A673 (cell line): ENCODE measurements around the gene ECM2. TPM values are rescaled to one million over a fixed set of nuclear protein-coding genes. Genes with fewer than 3 reads are reported as not detected.

Experiments
- BruUV-seq: library from RNA; stranded (reverse); fragments of 400-500 nt; replicated peaks from 2 replicates; lab custom pipeline; 2021; lab: Mats Ljungman, UMichigan
- CTCF ChIA-PET: fragments of 300-600 bp; sonication (Branson Sonifier 250); formaldehyde crosslinking; loops from one replicate; lab custom pipeline; 2022; ENCODE audit warnings: antibody characterized with exemption; lab: Charles Lee
- POLR2A ChIA-PET: fragments of 300-600 bp; sonication (Branson Sonifier 250); formaldehyde crosslinking; loops from one replicate; lab custom pipeline; 2022; ENCODE audit warnings: antibody characterized with exemption; ENCODE audit not compliant: low non-redundant PET; lab: Charles Lee
- DNase-seq: peaks from one replicate; pipeline ENCODE4 v3.0.0-alpha.2; 2015; ENCODE audit warnings: low spot score
- H3K27ac ChIP-seq: fragments of 200-600 bp; sonication (generic); 2 replicates; pipeline ENCODE4 v1.5.1; 2016; ENCODE audit warnings: mixed run types, low read depth, mild to moderate bottlenecking, mixed read lengths, antibody characterized with exemption, low read length; ENCODE audit not compliant: poor library complexity, severe bottlenecking
- H3K27me3 ChIP-seq: fragments of 200-600 bp; sonication (generic); replicated peaks from 2 replicates; pipeline ENCODE4 v1.6.1; 2017; ENCODE audit warnings: mixed run types, low read depth, mild to moderate bottlenecking, mixed read lengths, antibody characterized with exemption, low read length; ENCODE audit not compliant: insufficient read depth, poor library complexity
- H3K36me3 ChIP-seq: fragments of 200-600 bp; sonication (generic); 2 replicates; pipeline ENCODE4 v1.6.1; 2016; ENCODE audit warnings: mixed run types, mild to moderate bottlenecking, mixed read lengths, antibody characterized with exemption, low read length; ENCODE audit not compliant: insufficient read depth, poor library complexity, severe bottlenecking
- H3K4me1 ChIP-seq: fragments of 200-600 bp; sonication (generic); 2 replicates; pipeline ENCODE4 v1.6.1; 2017; ENCODE audit warnings: mixed run types, mild to moderate bottlenecking, mixed read lengths, antibody characterized with exemption, low read length; ENCODE audit not compliant: insufficient read depth, poor library complexity, severe bottlenecking
- H3K4me3 ChIP-seq: fragments of 200-600 bp; sonication (generic); 2 replicates; pipeline ENCODE4 v1.5.1; 2016; ENCODE audit warnings: low read depth, mixed run types, mild to moderate bottlenecking, mixed read lengths, low read length; ENCODE audit not compliant: poor library complexity, severe bottlenecking
- H3K9me3 ChIP-seq: fragments of 200-600 bp; sonication (generic); 2 replicates; pipeline ENCODE4 v1.6.1; 2016; ENCODE audit warnings: mixed run types, low read depth, mild to moderate bottlenecking, mixed read lengths, antibody characterized with exemption, low read length; ENCODE audit not compliant: poor library complexity, severe bottlenecking
- CTCF ChIP-seq: fragments of 300-800, 200-600 bp; sonication (generic); conservative IDR thresholded peaks from 2 replicates; pipeline ENCODE4 v1.5.1; 2017; ENCODE audit warnings: low read depth, mild to moderate bottlenecking, antibody characterized with exemption, low read length, moderate library complexity, mixed read lengths
- EZH2 ChIP-seq: fragments of 200-600 bp; sonication (generic); IDR thresholded peaks from 2 replicates; pipeline ENCODE4 v1.6.1; 2017; ENCODE audit warnings: borderline replicate concordance, low read depth, mild to moderate bottlenecking, mixed read lengths, antibody characterized with exemption, low read length; ENCODE audit not compliant: poor library complexity, severe bottlenecking
- intact Hi-C: fragments of 100-400 bp; cut with micrococcal nuclease; formaldehyde crosslinking; loops from one replicate; pipeline ENCODE4 v1.10.0; 2022; ENCODE audit not compliant: unreplicated experiment
- total RNA-seq: library from RNA; stranded (reverse); gene quantifications from 2 replicates; pipeline ENCODE4 v1.2.3, GENCODE V29; 2021

ECM2 gene
- total RNA-seq, 1 experiment from 2014 or later: 0.24 TPM

- no peaks in the 10 kb centered on the region for H3K9me3 ChIP-seq
- BruUV-seq: no TSS peak
- no peaks in the 10 kb centered on the region for H3K27me3 ChIP-seq
- CTCF ChIA-PET: no interaction called here
- TF ChIP-seq EZH2 (no peak), CTCF (no peak)
- DNase-seq: no peak
- H3K4me1 ChIP-seq: no peaks in the 10 kb centered on the region
- no peak overlapping the region for H3K4me3 ChIP-seq
- no peak overlapping the region for H3K27ac ChIP-seq
- POLR2A ChIA-PET: no interaction called here
- intact Hi-C loops: no loop called here
- no peaks in the 10 kb centered on the region for H3K36me3 ChIP-seq
These were observed 28.8 kb downstream of the ECM2 start for GRCh38 chr9:92507005-92507404.

GRCh38 chr9:92506184-92506857, 29.5 kb downstream of the ECM2 start:
- POLR2A ChIA-PET: no interaction called here
- no peaks in the 10 kb centered on the region for H3K9me3 ChIP-seq
- no peaks in the 10 kb centered on the region for H3K27me3 ChIP-seq
- no peaks in the 10 kb centered on the region for H3K36me3 ChIP-seq
- CTCF ChIA-PET: no interaction called here
- intact Hi-C loops: no loop called here
- H3K27ac ChIP-seq: no peak overlapping the region
- H3K4me3 ChIP-seq: no peak overlapping the region
- H3K4me1 ChIP-seq: no peaks in the 10 kb centered on the region
- DNase-seq: peak; percentile 29
- BruUV-seq: no TSS peak
- TF ChIP-seq CTCF (no peak), EZH2 (no peak)

- ChIA-PET POLR2A (no interaction called here), CTCF (no interaction called here)
- Histone ChIP-seq H3K36me3 (no peaks in the 10 kb centered on the region), H3K9me3 (no peaks in the 10 kb centered on the region), H3K4me3 (no peak overlapping the region), H3K27me3 (no peaks in the 10 kb centered on the region), H3K27ac (no peak overlapping the region), H3K4me1 (no peaks in the 10 kb centered on the region)
- BruUV-seq: no TSS peak
- DNase-seq: no peak
- TF ChIP-seq CTCF (no peak), EZH2 (no peak)
- intact Hi-C loops: no loop called here
These were observed 30.9 kb downstream of the ECM2 start for GRCh38 chr9:92504881-92505280.
